ENCODE data around the gene TMEM238L.

The TMEM238L gene

GRCh38 chr17:10750210-10750609 is 53.7 kb downstream of the TMEM238L start:
- no peak overlapping the region for H3K4me3 ChIP-seq (ENCODE audit: low read length)
- H3K27me3 ChIP-seq (ENCODE audit: low read depth, low read length): no peaks in the 10 kb centered on the region; the same call in 1 of the 2 replicates
- no peaks in the 10 kb centered on the region for H4K20me1 ChIP-seq (ENCODE audit: insufficient read depth, low read length)
- H3K4me1 ChIP-seq (ENCODE audit: low read length): no peaks in the 10 kb centered on the region
- TF ChIP-seq EZH2phosphoT487 (IDR thresholded peaks at IDR 0.05; ENCODE audit: low read depth): no peak
- TF ChIP-seq, protein P1, sequence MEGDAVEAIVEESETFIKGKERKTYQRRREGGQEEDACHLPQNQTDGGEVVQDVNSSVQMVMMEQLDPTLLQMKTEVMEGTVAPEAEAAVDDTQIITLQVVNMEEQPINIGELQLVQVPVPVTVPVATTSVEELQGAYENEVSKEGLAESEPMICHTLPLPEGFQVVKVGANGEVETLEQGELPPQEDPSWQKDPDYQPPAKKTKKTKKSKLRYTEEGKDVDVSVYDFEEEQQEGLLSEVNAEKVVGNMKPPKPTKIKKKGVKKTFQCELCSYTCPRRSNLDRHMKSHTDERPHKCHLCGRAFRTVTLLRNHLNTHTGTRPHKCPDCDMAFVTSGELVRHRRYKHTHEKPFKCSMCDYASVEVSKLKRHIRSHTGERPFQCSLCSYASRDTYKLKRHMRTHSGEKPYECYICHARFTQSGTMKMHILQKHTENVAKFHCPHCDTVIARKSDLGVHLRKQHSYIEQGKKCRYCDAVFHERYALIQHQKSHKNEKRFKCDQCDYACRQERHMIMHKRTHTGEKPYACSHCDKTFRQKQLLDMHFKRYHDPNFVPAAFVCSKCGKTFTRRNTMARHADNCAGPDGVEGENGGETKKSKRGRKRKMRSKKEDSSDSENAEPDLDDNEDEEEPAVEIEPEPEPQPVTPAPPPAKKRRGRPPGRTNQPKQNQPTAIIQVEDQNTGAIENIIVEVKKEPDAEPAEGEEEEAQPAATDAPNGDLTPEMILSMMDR (IDR thresholded peaks at IDR 0.05; ENCODE audit: low read depth, low read length): no peak
- H3K9ac ChIP-seq (ENCODE audit: low read length): no peak overlapping the region
- no peak overlapping the region for H2AFZ ChIP-seq (ENCODE audit: low read depth, low read length)
- no peak overlapping the region for H3K27ac ChIP-seq (ENCODE audit: low read length)
- H3K9me3 ChIP-seq (ENCODE audit: insufficient read depth, low read length): no peaks in the 10 kb centered on the region
- no peak overlapping the region for H3K4me2 ChIP-seq (ENCODE audit: low read length)
- no peaks in the 10 kb centered on the region for H3K36me3 ChIP-seq (replicated peaks; ENCODE audit: low read depth, low read length)
- H3K79me2 ChIP-seq (ENCODE audit: low read length): no peaks in the 10 kb centered on the region

- H2AFZ ChIP-seq (ENCODE audit: low read depth, low read length): no peak overlapping the region
- no peak overlapping the region for H3K27ac ChIP-seq (ENCODE audit: low read length)
- H3K4me3 ChIP-seq (ENCODE audit: low read length): no peak overlapping the region
- no peaks in the 10 kb centered on the region for H3K79me2 ChIP-seq (ENCODE audit: low read length)
- H3K36me3 ChIP-seq (replicated peaks; ENCODE audit: low read depth, low read length): no peaks in the 10 kb centered on the region
- no peak overlapping the region for H3K4me2 ChIP-seq (ENCODE audit: low read length)
- H4K20me1 ChIP-seq (ENCODE audit: insufficient read depth, low read length): no peaks in the 10 kb centered on the region
- H3K9me3 ChIP-seq (ENCODE audit: insufficient read depth, low read length): no peaks in the 10 kb centered on the region
- H3K9ac ChIP-seq (ENCODE audit: low read length): no peak overlapping the region
- TF ChIP-seq EZH2phosphoT487 (IDR thresholded peaks at IDR 0.05; ENCODE audit: low read depth): no peak
- TF ChIP-seq, protein P1 (IDR thresholded peaks at IDR 0.05; ENCODE audit: low read depth, low read length): no peak
- no peaks in the 10 kb centered on the region; the same call in 1 of the 2 replicates for H3K27me3 ChIP-seq (ENCODE audit: low read depth, low read length)
- H3K4me1 ChIP-seq (ENCODE audit: low read length): no peaks in the 10 kb centered on the region
Observed at GRCh38 chr17:10748531-10749181, 55.2 kb downstream of the TMEM238L start.

GRCh38 chr17:10745231-10745630 is 58.7 kb downstream of the TMEM238L start:
- Histone ChIP-seq H3K36me3 (replicated peaks; ENCODE audit: low read depth, low read length) (no peaks in the 10 kb centered on the region), H3K4me2 (ENCODE audit: low read length) (no peak overlapping the region), H3K4me1 (ENCODE audit: low read length) (no peaks in the 10 kb centered on the region), H4K20me1 (ENCODE audit: insufficient read depth, low read length) (no peaks in the 10 kb centered on the region), H3K4me3 (ENCODE audit: low read length) (no peak overlapping the region), H3K9me3 (ENCODE audit: insufficient read depth, low read length) (no peaks in the 10 kb centered on the region), H3K27me3 (ENCODE audit: low read depth, low read length) (no peaks in the 10 kb centered on the region; the same call in 1 of the 2 replicates), H3K27ac (ENCODE audit: low read length) (no peak overlapping the region), H3K79me2 (ENCODE audit: low read length) (no peaks in the 10 kb centered on the region), H2AFZ (ENCODE audit: low read depth, low read length) (no peak overlapping the region), H3K9ac (ENCODE audit: low read length) (no peak overlapping the region)
- TF ChIP-seq, protein P1 (IDR thresholded peaks at IDR 0.05; ENCODE audit: low read depth, low read length): no peak
- TF ChIP-seq EZH2phosphoT487 (IDR thresholded peaks at IDR 0.05; ENCODE audit: low read depth): no peak

All from OCI-LY3 (cell line).